PC-9 (cell line): ENCODE results near the gene HCN4. TPM values are rescaled to one million over a fixed set of nuclear protein-coding genes. Genes with fewer than 3 reads are reported as not detected.

ENCODE experiments used
- BruUV-seq: library from RNA; stranded (reverse); fragments of 400-500 nt; replicated peaks from 2 replicates; lab custom pipeline; 2021; lab: Mats Ljungman, UMichigan
- CTCF ChIA-PET: fragments of 300-600 bp; sonication (Branson Sonifier 250); formaldehyde crosslinking; loops from one replicate; lab custom pipeline; 2022; ENCODE audit warnings: antibody characterized with exemption; lab: Charles Lee
- POLR2A ChIA-PET: fragments of 300-600 bp; sonication (Branson Sonifier 250); formaldehyde crosslinking; loops from one replicate; lab custom pipeline; 2022; ENCODE audit warnings: antibody characterized with exemption; ENCODE audit not compliant: unreplicated experiment; lab: Charles Lee
- DNase-seq, 2 experiments: peaks; one replicate each; pipeline versions ENCODE4 v3.0.0 to v3.0.0-alpha.2; 2015 to 2022; ENCODE audit warnings: mixed read lengths in 1 of 2
- H2AFZ ChIP-seq: fragments of 200-600 bp; sonication (generic); 2 replicates; pipeline ENCODE4 v1.8.1; 2017; ENCODE audit warnings: antibody characterized with exemption
- H3F3A ChIP-seq: fragments of 200-600 bp; sonication (generic); 2 replicates; pipeline ENCODE4 v1.8.1; 2017; ENCODE audit warnings: antibody characterized with exemption, mild to moderate bottlenecking, low read depth; ENCODE audit not compliant: insufficient read depth
- H3K27ac ChIP-seq: fragments of 200-600 bp; sonication (generic); 2 replicates; pipeline ENCODE4 v1.6.1; 2016; ENCODE audit warnings: mixed run types
- H3K27me3 ChIP-seq: fragments of 200-600 bp; sonication (generic); 2 replicates; pipeline ENCODE4 v1.6.1; 2016; ENCODE audit warnings: low read depth, mixed run types; ENCODE audit not compliant: insufficient read depth
- H3K36me3 ChIP-seq: fragments of 200-600 bp; sonication (generic); 2 replicates; pipeline ENCODE4 v1.6.1; 2016; ENCODE audit warnings: low read depth, mixed run types
- H3K4me1 ChIP-seq: fragments of 200-600 bp; sonication (generic); replicated peaks from 2 replicates; pipeline ENCODE4 v1.6.1; 2016; ENCODE audit warnings: mixed run types; ENCODE audit not compliant: insufficient read depth
- H3K4me2 ChIP-seq: fragments of 200-600 bp; sonication (generic); 2 replicates; pipeline ENCODE4 v1.6.1; 2017; ENCODE audit warnings: mixed run types
- H3K4me3 ChIP-seq: fragments of 200-600 bp; sonication (generic); 2 replicates; pipeline ENCODE4 v1.6.1; 2016; ENCODE audit warnings: mixed run types
- H3K79me2 ChIP-seq: fragments of 200-600 bp; sonication (generic); 2 replicates; pipeline ENCODE4 v1.6.1; 2017; ENCODE audit warnings: low read depth, mixed run types
- H3K9me2 ChIP-seq: fragments of 200-600 bp; sonication (generic); 2 replicates; pipeline ENCODE4 v1.8.1; 2017; ENCODE audit warnings: mild to moderate bottlenecking; ENCODE audit not compliant: insufficient read depth
- H3K9me3 ChIP-seq: fragments of 200-600 bp; sonication (generic); 2 replicates; pipeline ENCODE4 v1.8.1; 2016; ENCODE audit warnings: low read depth; ENCODE audit not compliant: insufficient read depth
- H4K20me1 ChIP-seq: fragments of 200-600 bp; sonication (generic); 2 replicates; pipeline ENCODE4 v1.8.1; 2017; ENCODE audit not compliant: insufficient read depth
- CTCF ChIP-seq: fragments of 200-600 bp; sonication (generic); conservative IDR thresholded peaks from 2 replicates; pipeline ENCODE4 v1.6.1; 2017; ENCODE audit warnings: mixed run types, antibody characterized with exemption, mild to moderate bottlenecking, moderate library complexity
- EZH2 ChIP-seq: fragments of 200-600 bp; sonication (generic); IDR thresholded peaks from 2 replicates; pipeline ENCODE4 v1.8.0; 2017; ENCODE audit warnings: antibody characterized with exemption, low read depth
- intact Hi-C: fragments of 100-400 bp; cut with micrococcal nuclease; formaldehyde crosslinking; loops from one replicate; pipeline ENCODE4 v1.10.0; 2022; ENCODE audit not compliant: unreplicated experiment
- total RNA-seq: library from RNA; stranded (reverse); gene quantifications from 2 replicates; pipeline ENCODE4 v1.2.3, GENCODE V29; 2021

HCN4 gene
- total RNA-seq, 1 experiment from 2014 or later = not detected

- Histone ChIP-seq H3K36me3 (no peaks in the 10 kb centered on the region), H3K27me3 (no peaks in the 10 kb centered on the region), H4K20me1 (no peaks in the 10 kb centered on the region), H3K9me2 (no peaks in the 10 kb centered on the region), H3K4me2 (no peak overlapping the region), H3K4me3 (no peak overlapping the region), H3K9me3 (no peaks in the 10 kb centered on the region), H3K27ac (no peak overlapping the region), H3K4me1 (no peaks in the 10 kb centered on the region), H3F3A (no peaks in the 10 kb centered on the region), H2AFZ (no peak overlapping the region), H3K79me2 (no peaks in the 10 kb centered on the region)
- no TSS peak for BruUV-seq
- intact Hi-C loops = no loop called here
- ChIA-PET CTCF (no interaction called here), POLR2A (no interaction called here)
- TF ChIP-seq CTCF (no peak), EZH2 (no peak)
- DNase-seq = no peak
Observed at GRCh38 chr15:73320619-73321180, 48.1 kb downstream of the HCN4 start.

GRCh38 chr15:73319460-73320245 is 49.1 kb downstream of the HCN4 start:
- Histone ChIP-seq H3K4me3 (no peak overlapping the region), H3K4me1 (no peaks in the 10 kb centered on the region), H3K27ac (no peak overlapping the region), H3K27me3 (no peaks in the 10 kb centered on the region), H4K20me1 (no peaks in the 10 kb centered on the region), H3K9me3 (no peaks in the 10 kb centered on the region), H3K9me2 (no peaks in the 10 kb centered on the region), H3K79me2 (no peaks in the 10 kb centered on the region), H2AFZ (no peak overlapping the region), H3F3A (no peaks in the 10 kb centered on the region), H3K36me3 (no peaks in the 10 kb centered on the region), H3K4me2 (no peak overlapping the region)
- TF ChIP-seq EZH2 (no peak), CTCF (no peak)
- DNase-seq = no peak
- ChIA-PET CTCF (no interaction called here), POLR2A (interaction anchor here (0.5 kb wide), 1 partner anchor 241 kb away, joined by 4 read pairs; no protein-coding TSS in a partner anchor)
- intact Hi-C loops = no loop called here
- BruUV-seq = no TSS peak

- CTCF ChIA-PET = no interaction called here
- Histone ChIP-seq H3K27ac (no peak overlapping the region), H3K36me3 (no peaks in the 10 kb centered on the region), H3F3A (no peaks in the 10 kb centered on the region), H3K4me3 (no peak overlapping the region), H3K9me3 (no peaks in the 10 kb centered on the region), H2AFZ (no peak overlapping the region), H3K79me2 (no peaks in the 10 kb centered on the region), H4K20me1 (no peaks in the 10 kb centered on the region), H3K4me1 (no peaks in the 10 kb centered on the region), H3K4me2 (no peak overlapping the region), H3K9me2 (no peaks in the 10 kb centered on the region), H3K27me3 (no peaks in the 10 kb centered on the region)
- intact Hi-C loops = no loop called here
- DNase-seq = no peak
- BruUV-seq = no TSS peak
- TF ChIP-seq CTCF (no peak), EZH2 (no peak)
- POLR2A ChIA-PET = no interaction called here
Observed at GRCh38 chr15:73318463-73319351, 50.1 kb downstream of the HCN4 start.
